HEK293T (cell line): Measurements from ENCODE around the gene HS3ST3B1.
A peak's percentile ranks its signal among the peaks of the same experiment; 100 is the strongest.

Experiments used
- ARNT ChIP-seq: fragments of 450-650 bp; IDR thresholded peaks from 2 replicates; pipeline ENCODE4 v1.6.1; 2017; ENCODE audit warnings: mild to moderate bottlenecking
- BHLHE40 ChIP-seq: fragments of 450-650 bp; IDR thresholded peaks from 2 replicates; pipeline ENCODE4 v1.6.1; 2016; ENCODE audit warnings: mild to moderate bottlenecking, moderate library complexity, borderline replicate concordance
- FOXM1 ChIP-seq: fragments of 450-650 bp; IDR thresholded peaks from 2 replicates; pipeline ENCODE4 v1.6.1; 2017; ENCODE audit warnings: mild to moderate bottlenecking, borderline replicate concordance
- SP1 ChIP-seq: fragments of 450-650 bp; IDR thresholded peaks from 2 replicates; pipeline ENCODE4 v1.6.1; 2017
- TARDBP ChIP-seq: fragments of 450-650 bp; IDR thresholded peaks from 2 replicates; pipeline ENCODE4 v1.6.1; 2016

DNA sequence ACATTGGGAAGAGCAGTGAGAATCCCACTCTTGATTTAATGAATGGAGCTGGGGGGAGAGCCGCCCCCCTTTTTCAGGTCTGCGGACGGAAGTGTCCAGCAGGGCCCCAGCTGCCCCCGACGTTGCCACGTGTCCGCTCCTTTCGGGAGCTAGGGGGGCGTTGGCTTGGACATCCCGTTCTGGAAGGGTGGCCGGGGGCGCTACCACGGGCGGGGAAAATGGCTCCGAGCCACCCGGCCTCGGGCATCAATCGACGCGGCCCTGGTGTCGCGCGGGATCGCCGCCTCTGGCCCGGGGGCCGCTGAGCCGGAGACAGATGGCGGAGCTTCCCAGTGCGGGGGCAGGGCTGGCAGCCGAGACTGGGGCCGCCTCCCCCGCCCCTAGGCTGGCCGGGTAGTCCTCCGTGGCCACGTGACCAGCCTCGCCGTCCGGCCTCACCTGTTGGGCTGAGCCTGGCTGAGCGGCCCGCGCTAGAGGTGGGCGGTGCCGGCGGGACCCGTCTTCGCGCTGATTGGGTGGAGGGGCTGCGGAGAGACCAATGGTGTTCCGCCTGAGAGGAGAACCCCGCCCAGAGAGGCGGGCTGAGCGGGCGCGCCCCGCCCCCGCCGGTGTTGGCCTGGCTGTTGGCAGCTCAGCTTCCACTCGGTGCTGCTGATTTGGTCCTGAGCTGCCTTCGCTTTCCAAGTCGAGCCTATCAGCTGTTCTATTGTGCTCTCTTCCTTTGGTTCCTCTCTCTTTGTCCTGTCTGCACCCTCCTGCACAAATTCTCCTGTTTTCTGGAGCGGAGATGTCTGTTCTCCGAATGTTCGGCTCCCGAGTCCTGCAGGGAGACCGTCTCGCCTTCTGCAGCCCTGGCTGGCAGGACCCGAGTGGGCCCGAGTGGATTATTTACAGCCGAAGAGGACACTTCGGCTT, 8.3 kb downstream of the HS3ST3B1 start:
- TF ChIP-seq BHLHE40, result no peak
- TF ChIP-seq TARDBP, result no peak
- no peak for TF ChIP-seq SP1
- peak; percentile 61 for TF ChIP-seq FOXM1
- TF ChIP-seq ARNT, result no peak
